Esophagus squamous epithelium (tissue), 4 donors: ENCODE measurements around the gene DOC2B.

Source experiments
- POLR2A ChIP-seq, 4 donors: fragments of 450-650 bp; IDR thresholded peaks; one replicate each; pipeline ENCODE4 v1.6.1; 2017; ENCODE audit warnings: antibody characterized with exemption in 4 of 4, mild to moderate bottlenecking in 4 of 4, moderate library complexity in 3 of 4
- TF ChIP-seq, protein P1 (sequence below), 6 experiments: fragments of 450-650 bp in 4 of 6; fragments of 200-600 bp in 2 of 6; sonication (generic) in 2 of 6; IDR thresholded peaks; one replicate each; pipeline ENCODE4 v1.5.1; 2016 to 2019; ENCODE audit warnings: antibody characterized with exemption in 6 of 6, mild to moderate bottlenecking in 4 of 6, moderate library complexity in 4 of 6

GRCh38 chr17:146983-147761, 34.3 kb downstream of the DOC2B start:
- TF ChIP-seq, protein P1, sequence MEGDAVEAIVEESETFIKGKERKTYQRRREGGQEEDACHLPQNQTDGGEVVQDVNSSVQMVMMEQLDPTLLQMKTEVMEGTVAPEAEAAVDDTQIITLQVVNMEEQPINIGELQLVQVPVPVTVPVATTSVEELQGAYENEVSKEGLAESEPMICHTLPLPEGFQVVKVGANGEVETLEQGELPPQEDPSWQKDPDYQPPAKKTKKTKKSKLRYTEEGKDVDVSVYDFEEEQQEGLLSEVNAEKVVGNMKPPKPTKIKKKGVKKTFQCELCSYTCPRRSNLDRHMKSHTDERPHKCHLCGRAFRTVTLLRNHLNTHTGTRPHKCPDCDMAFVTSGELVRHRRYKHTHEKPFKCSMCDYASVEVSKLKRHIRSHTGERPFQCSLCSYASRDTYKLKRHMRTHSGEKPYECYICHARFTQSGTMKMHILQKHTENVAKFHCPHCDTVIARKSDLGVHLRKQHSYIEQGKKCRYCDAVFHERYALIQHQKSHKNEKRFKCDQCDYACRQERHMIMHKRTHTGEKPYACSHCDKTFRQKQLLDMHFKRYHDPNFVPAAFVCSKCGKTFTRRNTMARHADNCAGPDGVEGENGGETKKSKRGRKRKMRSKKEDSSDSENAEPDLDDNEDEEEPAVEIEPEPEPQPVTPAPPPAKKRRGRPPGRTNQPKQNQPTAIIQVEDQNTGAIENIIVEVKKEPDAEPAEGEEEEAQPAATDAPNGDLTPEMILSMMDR (IDR thresholded peaks at IDR 0.05) = no peak
- no peak for TF ChIP-seq POLR2A (IDR thresholded peaks at IDR 0.05)
